Ovary (tissue), 9 donors: ENCODE results near the gene NTRK2. TPM values are rescaled to one million over a fixed set of nuclear protein-coding genes. Genes with fewer than 3 reads are reported as not detected.

Experiments
- DNase-seq, 5 donors: peaks; one replicate each; pipeline ENCODE4 v3.0.0-alpha.2; 2019 to 2020
- H3K27ac ChIP-seq, 2 donors: fragments of 200-600 bp; one replicate each; pipeline versions ENCODE4 v1.5.1 to v1.8.0; 2019 to 2022
- H3K27me3 ChIP-seq: fragments of 200-600 bp; one replicate; pipeline ENCODE4 v1.8.0; 2022
- H3K36me3 ChIP-seq: fragments of 200-600 bp; sonication (generic); one replicate; pipeline ENCODE4 v1.5.1; 2019
- H3K4me1 ChIP-seq: one replicate; pipeline ENCODE4 v1.8.1; 2013; ENCODE audit warnings: mild to moderate bottlenecking, moderate library complexity; ENCODE audit not compliant: insufficient read depth
- H3K4me3 ChIP-seq: fragments of 200-600 bp; sonication (generic); one replicate; pipeline ENCODE4 v1.5.1; 2017
- H3K9me3 ChIP-seq, 2 donors: fragments of 200-600 bp in 1 of 2; sonication (generic) in 1 of 2; one replicate each; pipeline versions ENCODE4 v1.5.1 to v1.8.1; 2013 to 2019; ENCODE audit warnings: mild to moderate bottlenecking in 1 of 2, moderate library complexity in 1 of 2
- EP300 ChIP-seq: sonication (generic); formaldehyde crosslinking; IDR thresholded peaks from one replicate; pipeline ENCODE4 v1.6.1; 2017; ENCODE audit warnings: antibody characterized with exemption
- POLR2A ChIP-seq: fragments of 450-650 bp; IDR thresholded peaks from one replicate; pipeline ENCODE4 v1.6.1; 2017; ENCODE audit warnings: antibody characterized with exemption, mild to moderate bottlenecking, moderate library complexity
- WGBS, 3 donors: extraction: QIAGEN DNeasy Blood & Tissue Kit in 1 of 3; methylation state at CpG; one replicate each; pipeline versions ENCODE4 v1.1.5 to v1.1.7; 2013 to 2017; 5-methylcytosine and 5-hydroxymethylcytosine counted together
- intact Hi-C, 4 donors: fragments of 100-400 bp; cut with DNase I; formaldehyde crosslinking; loops; one replicate each; pipeline versions ENCODE4 v1.11.0 to v1.15.1; 2022 to 2023
- polyA plus RNA-seq, 2 donors: library from polyadenylated mRNA; stranded (reverse); fragments of 200-250 nt in 1 of 2; fragments of 350-450 nt in 1 of 2; fragmentation: Illumina TruSeq in 1 of 2; extraction: RNeasy Lipid Tissue Mini Kit (QIAGEN cat#74804) in 1 of 2; gene quantifications; one replicate each; pipeline ENCODE4 v1.2.3, GENCODE V29; 2013 to 2014
- total RNA-seq, 7 donors: library from RNA; depleted of rRNA in 2 of 7; stranded (reverse); fragments of >200 nt in 2 of 7; fragmentation: NEBNext Ultra II Directional in 3 of 7; extraction: Animal tissue kit (Norgen Biotek cat#: 25700) in 3 of 7; gene quantifications; one replicate each; pipeline versions ENCODE4 v1.1.0 to v1.2.4, GENCODE V29; 2016 to 2023
- TF ChIP-seq, protein P1 (sequence below), 3 donors: fragments of 450-650 bp in 2 of 3; fragments of 200-600 bp in 1 of 3; IDR thresholded peaks; one replicate each; pipeline versions ENCODE4 v1.5.1 to v1.8.0; 2016 to 2022; ENCODE audit warnings: antibody characterized with exemption in 3 of 3, mild to moderate bottlenecking in 1 of 3
- donor health status: DM: no; HTN: no; CAD: no; lungs with moderate emphysema.
- donor health status: DM: no; HTN: no; CAD: no.
- donor health status: Bipolar disorder and iron deficiency.
- donor health status: DM: yes; HTN: yes; CAD: no.
- donor health status: DM: no; HTN: no; CAD: no.
- donor health status: DM: yes; HTN: yes; CAD: no.

The NTRK2 gene
- total and polyA plus RNA-seq, 9 donors, result 6.4 to 31.1 (median 10.8) TPM

DNA sequence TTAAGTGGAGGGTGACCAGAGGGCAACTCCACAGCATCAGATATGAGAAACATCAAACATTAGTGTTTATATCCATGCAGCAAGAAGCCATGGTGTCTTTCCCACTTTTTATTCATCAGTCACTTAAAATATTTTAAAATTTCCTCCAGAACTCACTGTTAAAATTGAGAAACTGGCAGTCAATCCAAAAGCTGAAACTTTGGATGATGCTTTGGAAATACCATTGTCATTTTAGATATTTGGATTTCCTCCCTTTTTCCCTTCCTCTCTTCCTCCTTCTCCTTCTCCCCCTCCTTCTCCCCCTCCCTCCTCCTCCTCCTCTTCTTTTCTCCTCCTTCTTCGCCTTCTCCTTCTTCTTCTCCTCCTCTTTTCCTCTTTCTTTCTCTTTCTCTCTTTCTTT is 33.1 kb upstream of the NTRK2 start:
- 88 to 100% (median 92%) methylated on average over 1 of the region's 1 CpG for WGBS, 3 donors
- intact Hi-C loops, result no loop called here
- TF ChIP-seq EP300 (no peak), POLR2A (no peak)
- TF ChIP-seq, protein P1, sequence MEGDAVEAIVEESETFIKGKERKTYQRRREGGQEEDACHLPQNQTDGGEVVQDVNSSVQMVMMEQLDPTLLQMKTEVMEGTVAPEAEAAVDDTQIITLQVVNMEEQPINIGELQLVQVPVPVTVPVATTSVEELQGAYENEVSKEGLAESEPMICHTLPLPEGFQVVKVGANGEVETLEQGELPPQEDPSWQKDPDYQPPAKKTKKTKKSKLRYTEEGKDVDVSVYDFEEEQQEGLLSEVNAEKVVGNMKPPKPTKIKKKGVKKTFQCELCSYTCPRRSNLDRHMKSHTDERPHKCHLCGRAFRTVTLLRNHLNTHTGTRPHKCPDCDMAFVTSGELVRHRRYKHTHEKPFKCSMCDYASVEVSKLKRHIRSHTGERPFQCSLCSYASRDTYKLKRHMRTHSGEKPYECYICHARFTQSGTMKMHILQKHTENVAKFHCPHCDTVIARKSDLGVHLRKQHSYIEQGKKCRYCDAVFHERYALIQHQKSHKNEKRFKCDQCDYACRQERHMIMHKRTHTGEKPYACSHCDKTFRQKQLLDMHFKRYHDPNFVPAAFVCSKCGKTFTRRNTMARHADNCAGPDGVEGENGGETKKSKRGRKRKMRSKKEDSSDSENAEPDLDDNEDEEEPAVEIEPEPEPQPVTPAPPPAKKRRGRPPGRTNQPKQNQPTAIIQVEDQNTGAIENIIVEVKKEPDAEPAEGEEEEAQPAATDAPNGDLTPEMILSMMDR (IDR thresholded peaks at IDR 0.05), result no peak

DNA sequence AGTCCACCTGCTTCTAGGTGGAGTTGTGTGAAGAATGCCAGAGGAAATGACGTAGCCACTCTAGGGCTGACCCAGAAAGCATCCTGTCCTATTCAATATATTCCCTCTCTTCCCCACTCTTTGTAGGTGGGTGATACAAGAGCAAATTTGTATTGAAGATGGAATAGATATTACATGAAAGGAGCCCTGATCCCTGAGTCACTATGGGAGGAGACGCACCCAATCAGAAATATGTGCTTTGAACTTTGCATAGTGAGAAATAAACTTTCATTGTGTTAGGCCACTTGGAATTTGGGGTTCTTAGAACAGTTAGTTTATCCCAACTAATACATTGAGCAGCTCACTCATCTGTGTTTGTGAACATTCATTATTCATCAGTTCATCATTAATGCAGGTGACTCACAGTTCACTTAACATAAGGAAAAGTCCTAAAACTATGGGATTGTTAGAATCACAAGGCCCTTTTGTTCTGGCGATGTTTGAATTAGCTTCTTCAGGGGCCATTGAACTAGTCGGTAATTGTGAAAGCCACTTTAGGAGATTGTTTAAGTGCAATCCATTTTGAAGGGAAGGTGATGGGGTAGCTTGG is 26.9 kb upstream of the NTRK2 start:
- Histone ChIP-seq H3K27me3 (no peaks in the 10 kb centered on the region), H3K4me1 (no peaks in the 10 kb centered on the region), H3K9me3 (no peaks in the 10 kb centered on the region), H3K27ac (no peak overlapping the region), H3K36me3 (no peaks in the 10 kb centered on the region), H3K4me3 (no peak overlapping the region)
- intact Hi-C loops, result no loop called here
- no peak for DNase-seq
- WGBS, 3 donors, result 91 to 94% (median 94%) methylated on average over 4 of the region's 4 CpGs
- TF ChIP-seq EP300 (no peak), POLR2A (no peak)
- TF ChIP-seq, protein P1 (IDR thresholded peaks at IDR 0.05), result no peak

More for the DNA sequence above, 33.1 kb upstream of the NTRK2 start:
- H3K27ac ChIP-seq, result no peak overlapping the region
- H3K4me1 ChIP-seq, result no peaks in the 10 kb centered on the region
- H3K36me3 ChIP-seq, result no peaks in the 10 kb centered on the region
- no peaks in the 10 kb centered on the region for H3K9me3 ChIP-seq
- DNase-seq, result no peak
- no peaks in the 10 kb centered on the region for H3K27me3 ChIP-seq
- H3K4me3 ChIP-seq, result no peak overlapping the region

DNA sequence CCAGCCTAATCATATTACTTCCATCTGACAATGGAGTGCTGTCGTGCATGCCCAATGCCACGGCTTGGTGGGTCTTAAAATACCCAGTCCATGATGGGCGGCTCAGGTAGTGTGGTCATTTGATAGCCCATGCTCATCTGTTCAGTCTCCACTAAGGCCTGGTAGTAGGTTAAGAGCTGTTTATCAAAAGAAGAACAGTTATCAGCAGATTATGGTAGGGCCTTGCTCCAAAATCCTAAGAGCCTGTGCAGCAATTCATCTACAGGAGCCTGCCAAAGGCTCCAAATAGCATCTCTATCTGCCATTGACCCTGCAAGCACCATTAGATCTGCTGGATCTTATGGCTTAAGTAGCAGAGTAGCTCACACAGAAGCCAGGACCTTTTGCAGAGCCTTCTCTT is 21.8 kb upstream of the NTRK2 start:
- H3K4me1 ChIP-seq, result no peaks in the 10 kb centered on the region
- DNase-seq, result no peak
- H3K4me3 ChIP-seq, result no peak overlapping the region
- H3K9me3 ChIP-seq, result no peaks in the 10 kb centered on the region
- 83 to 98% (median 98%) methylated on average over 3 of the region's 3 CpGs for WGBS, 3 donors
- no peak overlapping the region for H3K27ac ChIP-seq
- intact Hi-C loops, result no loop called here
- no peaks in the 10 kb centered on the region for H3K27me3 ChIP-seq
- no peaks in the 10 kb centered on the region for H3K36me3 ChIP-seq
- TF ChIP-seq EP300, result no peak
- no peak for TF ChIP-seq POLR2A
- TF ChIP-seq, protein P1 (IDR thresholded peaks at IDR 0.05), result no peak

DNA sequence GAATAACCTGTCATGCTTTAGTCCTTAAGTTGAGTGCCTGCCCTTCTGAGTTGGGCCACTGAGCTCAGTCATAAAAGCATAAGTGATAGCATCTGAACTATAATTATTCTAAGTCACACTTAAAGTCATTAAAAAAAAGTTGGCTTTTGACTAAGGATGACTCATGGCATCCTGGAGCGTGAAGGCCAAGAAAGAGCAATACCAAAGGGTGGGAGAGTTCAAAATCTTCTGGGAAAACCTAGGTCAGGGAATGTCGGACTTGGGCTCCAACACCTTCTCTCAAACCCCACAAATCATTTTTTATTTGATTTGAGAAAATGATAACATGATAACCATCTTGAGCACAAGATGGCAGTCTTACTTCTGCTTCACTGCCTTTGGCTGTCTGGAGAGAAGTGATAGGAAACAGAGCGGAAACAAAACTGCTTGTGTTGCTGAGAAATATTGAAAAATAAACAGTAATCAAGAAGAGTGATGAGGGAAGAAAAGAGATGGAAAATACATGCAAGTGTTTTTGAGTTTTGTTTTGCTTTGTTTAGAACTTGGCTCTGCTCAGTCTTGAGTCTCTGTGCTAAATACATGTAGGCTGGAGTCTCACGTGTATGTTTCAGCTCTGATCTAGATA is 16.9 kb upstream of the NTRK2 start:
- intact Hi-C loops, result no loop called here
- no peak for DNase-seq
- 51 to 68% (median 68%) methylated on average over 4 of the region's 4 CpGs for WGBS, 3 donors
- no peaks in the 10 kb centered on the region for H3K36me3 ChIP-seq
- H3K9me3 ChIP-seq, result no peaks in the 10 kb centered on the region
- H3K4me1 ChIP-seq, result no peaks in the 10 kb centered on the region
- TF ChIP-seq, protein P1 (IDR thresholded peaks at IDR 0.05), result no peak
- TF ChIP-seq POLR2A, result no peak
- TF ChIP-seq EP300, result no peak
- H3K27ac ChIP-seq, result no peak overlapping the region
- no peak overlapping the region for H3K4me3 ChIP-seq
- no peaks in the 10 kb centered on the region for H3K27me3 ChIP-seq
